Body of pancreas (tissue), 4 donors: ENCODE data around the gene ERCC4.
A peak's percentile ranks its signal among the peaks of the same experiment; 100 is the strongest.

Experiments used
- CTCF ChIP-seq, 7 experiments: fragments of 450-650 bp in 4 of 7; fragments of 200-600 bp in 3 of 7; sonication (generic) in 3 of 7; IDR thresholded peaks; one replicate each; pipeline ENCODE4 v1.5.1; 2016 to 2019; ENCODE audit warnings: antibody characterized with exemption in 7 of 7
- POLR2A ChIP-seq, 3 donors: fragments of 450-650 bp; IDR thresholded peaks; one replicate each; pipeline ENCODE4 v1.6.1; 2016; ENCODE audit warnings: antibody characterized with exemption in 3 of 3, mild to moderate bottlenecking in 2 of 3

GRCh38 chr16:13923703-13924298 lies 3.8 kb downstream of the ERCC4 start:
- TF ChIP-seq CTCF (IDR thresholded peaks at IDR 0.05) (peak; percentile 27 to 80 (median 72)), POLR2A (IDR thresholded peaks at IDR 0.05) (no peak)
